CD4-positive, alpha-beta memory T cell (primary cell): ENCODE measurements around the gene APOA4. TPM values are rescaled to one million over a fixed set of nuclear protein-coding genes. Genes with fewer than 3 reads are reported as not detected.
A peak's percentile ranks its signal among the peaks of the same experiment; 100 is the strongest.

Source experiments
- CTCF ChIA-PET: fragments of 350-600 bp; sonication (Branson Sonifier 250); formaldehyde crosslinking; loops from one replicate; lab custom pipeline; 2021; ENCODE audit warnings: inconsistent platforms; ENCODE audit not compliant: partially characterized antibody; lab: Charles Lee
- POLR2A ChIA-PET: fragments of 350-600 bp; sonication (Branson Sonifier 250); formaldehyde crosslinking; loops from one replicate; lab custom pipeline; 2021; ENCODE audit not compliant: partially characterized antibody; lab: Charles Lee
- DNase-seq, 5 donors: peaks; one replicate each; pipeline versions ENCODE4 v3.0.0 to v3.0.0-alpha.2; 2020 to 2022; ENCODE audit warnings: mixed read lengths in 1 of 5
- H3K27ac ChIP-seq: one replicate; pipeline ENCODE4 v1.7.0; 2013; ENCODE audit warnings: low read depth, low read length
- H3K27me3 ChIP-seq: 2 replicates; pipeline ENCODE4 v1.7.0; 2013; ENCODE audit warnings: mild to moderate bottlenecking, low read length, moderate library complexity; ENCODE audit not compliant: insufficient read depth
- H3K36me3 ChIP-seq: 2 replicates; pipeline ENCODE4 v1.7.0; 2013; ENCODE audit warnings: mild to moderate bottlenecking, low read length, moderate library complexity; ENCODE audit not compliant: insufficient read depth
- H3K4me1 ChIP-seq: 2 replicates; pipeline ENCODE4 v1.7.0; 2013; ENCODE audit warnings: mild to moderate bottlenecking, low read length, moderate library complexity; ENCODE audit not compliant: insufficient read depth
- H3K4me3 ChIP-seq, 2 donors: one replicate each; pipeline ENCODE4 v1.7.0; 2013; ENCODE audit warnings: low read length in 2 of 2, mild to moderate bottlenecking in 1 of 2
- H3K9me3 ChIP-seq, 2 donors: one replicate each; pipeline ENCODE4 v1.7.0; 2013; ENCODE audit warnings: low read length in 2 of 2, control low read depth in 1 of 2; ENCODE audit not compliant: control insufficient read depth in 1 of 2
- H3K27ac Mint-ChIP-seq, 7 donors: one replicate each; pipeline ENCODE4 v1.8.0; 2020 to 2021; ENCODE audit warnings: mixed read lengths in 7 of 7, mild to moderate bottlenecking in 6 of 7, inconsistent platforms in 3 of 7, moderate library complexity in 3 of 7
- H3K27me3 Mint-ChIP-seq, 2 donors: one replicate each; pipeline ENCODE4 v1.8.0; 2020 to 2021; ENCODE audit warnings: mixed read lengths in 2 of 2
- H3K36me3 Mint-ChIP-seq, 2 donors: one replicate each; pipeline ENCODE4 v1.8.0; 2020 to 2021; ENCODE audit warnings: mixed read lengths in 2 of 2, inconsistent platforms in 1 of 2, mild to moderate bottlenecking in 1 of 2
- H3K4me1 Mint-ChIP-seq, 4 donors: one replicate each; pipeline ENCODE4 v1.8.0; 2020 to 2021; ENCODE audit warnings: mixed read lengths in 4 of 4, mild to moderate bottlenecking in 1 of 4
- H3K4me3 Mint-ChIP-seq, 8 donors: one replicate each; pipeline ENCODE4 v1.8.0; 2020 to 2021; ENCODE audit warnings: mixed read lengths in 8 of 8, mild to moderate bottlenecking in 7 of 8, moderate library complexity in 6 of 8, inconsistent platforms in 3 of 8
- H3K9me3 Mint-ChIP-seq, 8 donors: one replicate each; pipeline ENCODE4 v1.8.0; 2020 to 2021; ENCODE audit warnings: mixed read lengths in 8 of 8, mild to moderate bottlenecking in 5 of 8, inconsistent platforms in 3 of 8, moderate library complexity in 1 of 8
- intact Hi-C: fragments of 100-400 bp; cut with micrococcal nuclease; formaldehyde crosslinking; loops from one replicate; pipeline ENCODE4 v1.15.1; 2023
- polyA plus RNA-seq, 2 donors: library from polyadenylated mRNA; unstranded; fragments of 300-500 nt; fragmentation: Illumina TruSeq; gene quantifications; one replicate each; pipeline ENCODE4 v1.2.3, GENCODE V29; 2021
- total RNA-seq, 2 experiments: library from RNA; stranded (reverse); gene quantifications; one replicate each; pipeline ENCODE4 v1.2.3, GENCODE V29; 2021

APOA4 gene
- total and polyA plus RNA-seq, 4 experiments from 2014 or later = not detected

- H3K4me3 ChIP-seq = no peak overlapping the region
- CTCF ChIA-PET = interaction anchor here (1.4 kb wide), 1 partner anchor 10 kb away, joined by 5 read pairs; the partner anchor contains the start of gene ZPR1
- H3K9me3 ChIP-seq = no peaks in the 10 kb centered on the region
- H3K27me3 Mint-ChIP-seq = no peaks in the 10 kb centered on the region
- POLR2A ChIA-PET = interaction anchor here (1.1 kb wide), 1 partner anchor 59 kb away, joined by 4 read pairs; no protein-coding TSS in a partner anchor
- DNase-seq = no peak
- H3K27ac Mint-ChIP-seq = peak overlapping the region in 5 of 7 donors; percentile 11 to 82 (median 25)
- peaks cover 13 to 33% (median 19%) of the 10 kb centered on the region in 4 donors for H3K4me1 Mint-ChIP-seq
- H3K4me1 ChIP-seq = peaks cover 10% of the 10 kb centered on the region
- intact Hi-C loops = no loop called here
- H3K27ac ChIP-seq = no peak overlapping the region
- no peaks in the 10 kb centered on the region for H3K27me3 ChIP-seq
- peaks cover 39% of the 10 kb centered on the region for H3K36me3 ChIP-seq
- peaks cover 41 to 68% of the 10 kb centered on the region in 2 donors for H3K36me3 Mint-ChIP-seq
- no peak overlapping the region for H3K4me3 Mint-ChIP-seq
- H3K9me3 Mint-ChIP-seq = peaks cover 0 to 5% (median 0%) of the 10 kb centered on the region in 8 donors
These were observed 46.0 kb downstream of the APOA4 start for GRCh38 chr11:116777056-116777455.

- H3K27ac ChIP-seq = no peak overlapping the region
These were observed 46.6 kb downstream of the APOA4 start for GRCh38 chr11:116776522-116776984.

GRCh38 chr11:116775975-116776374, 47.1 kb downstream of the APOA4 start:
- Mint-ChIP-seq H3K4me1 (peaks cover 20 to 38% (median 27%) of the 10 kb centered on the region in 4 donors), H3K4me3 (peak overlapping the region in 2 of 8 donors; percentile 3 to 54), H3K27ac (peak overlapping the region in 4 of 7 donors; percentile 17 to 82 (median 46)), H3K9me3 (peaks cover 0 to 5% (median 0%) of the 10 kb centered on the region in 8 donors), H3K27me3 (no peaks in the 10 kb centered on the region), H3K36me3 (peaks cover 34 to 60% of the 10 kb centered on the region in 2 donors)
- Histone ChIP-seq H3K9me3 (no peaks in the 10 kb centered on the region), H3K27ac (no peak overlapping the region), H3K36me3 (peaks cover 32% of the 10 kb centered on the region), H3K27me3 (no peaks in the 10 kb centered on the region), H3K4me1 (peaks cover 21% of the 10 kb centered on the region), H3K4me3 (no peak overlapping the region)
- DNase-seq = no peak
- intact Hi-C loops = no loop called here
- ChIA-PET CTCF (interaction anchor here (1.4 to 7.3 kb wide), 3 partner anchors 11 to 61 kb away, joined by 4 to 46 read pairs (median 5); partner anchors contain the start of genes APOA1, APOA5 and ZPR1), POLR2A (interaction anchor here (7.7 kb wide), 1 partner anchor 10 kb away, joined by 100 read pairs; the partner anchor contains the start of gene ZPR1)

More at GRCh38 chr11:116776522-116776984, 46.6 kb downstream of the APOA4 start:
- H3K27me3 ChIP-seq = no peaks in the 10 kb centered on the region
- peaks cover 17 to 38% (median 23%) of the 10 kb centered on the region in 4 donors for H3K4me1 Mint-ChIP-seq
- no peak for DNase-seq
- intact Hi-C loops = no loop called here
- H3K27me3 Mint-ChIP-seq = no peaks in the 10 kb centered on the region
- POLR2A ChIA-PET = interaction anchor here (7.7 kb wide), 1 partner anchor 9 kb away, joined by 100 read pairs; the partner anchor contains the start of gene ZPR1
- no peak overlapping the region for H3K4me3 Mint-ChIP-seq
- H3K9me3 ChIP-seq = no peaks in the 10 kb centered on the region
- peaks cover 15% of the 10 kb centered on the region for H3K4me1 ChIP-seq
- H3K4me3 ChIP-seq = no peak overlapping the region
- H3K36me3 Mint-ChIP-seq = peaks cover 40 to 63% of the 10 kb centered on the region in 2 donors
- H3K27ac Mint-ChIP-seq = peak overlapping the region in 4 of 7 donors; percentile 13 to 82 (median 20)
- peaks cover 37% of the 10 kb centered on the region for H3K36me3 ChIP-seq
- peaks cover 0 to 5% (median 0%) of the 10 kb centered on the region in 8 donors for H3K9me3 Mint-ChIP-seq
- CTCF ChIA-PET = interaction anchor here (1.4 kb wide), 1 partner anchor 11 kb away, joined by 5 read pairs; the partner anchor contains the start of gene ZPR1

- Mint-ChIP-seq H3K4me3 (no peak overlapping the region), H3K27ac (peak overlapping the region in 5 of 7 donors; percentile 2 to 94 (median 76)), H3K27me3 (no peaks in the 10 kb centered on the region), H3K9me3 (peaks cover 0 to 5% (median 0%) of the 10 kb centered on the region in 8 donors), H3K36me3 (peaks cover 29 to 55% of the 10 kb centered on the region in 2 donors), H3K4me1 (peaks cover 24 to 39% (median 31%) of the 10 kb centered on the region in 4 donors)
- DNase-seq = no peak
- H3K27ac ChIP-seq = no peak overlapping the region
- intact Hi-C loops = loop anchor here (5.0 kb wide), 3 partner anchors 78 to 403 kb away; partner anchors contain the start of genes SIDT2 and SIK3
- ChIA-PET CTCF (interaction anchor here (1.4 to 7.3 kb wide), 4 partner anchors 13 to 63 kb away, joined by 4 to 46 read pairs (median 8); partner anchors contain the start of genes APOA1, APOA5 and ZPR1), POLR2A (interaction anchor here (0.9 to 7.7 kb wide), 3 partner anchors 11 to 457 kb away, joined by 3 to 100 read pairs (median 5); partner anchors contain the start of genes PCSK7 and ZPR1)
- H3K9me3 ChIP-seq = no peaks in the 10 kb centered on the region
- no peak overlapping the region for H3K4me3 ChIP-seq
- peaks cover 22% of the 10 kb centered on the region for H3K36me3 ChIP-seq
- peaks cover 24% of the 10 kb centered on the region for H3K4me1 ChIP-seq
- no peaks in the 10 kb centered on the region for H3K27me3 ChIP-seq
These were observed 48.4 kb downstream of the APOA4 start for GRCh38 chr11:116774661-116775060.

GRCh38 chr11:116773203-116774097, 49.7 kb downstream of the APOA4 start:
- H3K4me3 ChIP-seq = peak overlapping the region; percentile 25 to 71
- Mint-ChIP-seq H3K36me3 (peaks cover 24 to 50% of the 10 kb centered on the region in 2 donors), H3K4me3 (peak overlapping the region; percentile 97 to 100 (median 98)), H3K27ac (peak overlapping the region; percentile 94 to 99 (median 98)), H3K4me1 (peaks cover 27 to 47% (median 35%) of the 10 kb centered on the region in 4 donors), H3K9me3 (peaks cover 0 to 5% (median 0%) of the 10 kb centered on the region in 8 donors), H3K27me3 (no peaks in the 10 kb centered on the region)
- no peak for DNase-seq
- no peaks in the 10 kb centered on the region for H3K27me3 ChIP-seq
- H3K27ac ChIP-seq = peak overlapping the region; percentile 94
- peaks cover 24% of the 10 kb centered on the region for H3K4me1 ChIP-seq
- intact Hi-C loops = loop anchor here (1.0 to 5.0 kb wide), 6 partner anchors 15 to 457 kb away; partner anchors contain the start of genes SIDT2, SIK3 and ZPR1
- H3K9me3 ChIP-seq = no peaks in the 10 kb centered on the region
- POLR2A ChIA-PET = interaction anchor here (0.5 to 7.7 kb wide), 14 partner anchors 9 to 507 kb away, joined by 3 to 100 read pairs (median 4); partner anchors contain the start of genes APOA5, PAFAH1B2, PCSK7 and SIDT2
- CTCF ChIA-PET = interaction anchor here (0.6 to 7.3 kb wide), 4 partner anchors 14 to 332 kb away, joined by 3 to 46 read pairs (median 8); partner anchors contain the start of genes APOA5 and ZPR1
- H3K36me3 ChIP-seq = peaks cover 10% of the 10 kb centered on the region

- Histone ChIP-seq H3K27ac (peak within 1 kb of the TSS; percentile 94), H3K27me3 (no peaks in the 10 kb centered on the region), H3K4me1 (peaks cover 24% of the 10 kb centered on the region), H3K9me3 (no peaks in the 10 kb centered on the region), H3K36me3 (peaks cover 2% of the 10 kb centered on the region), H3K4me3 (peak within 1 kb of the TSS; percentile 71 to 93)
- Mint-ChIP-seq H3K9me3 (peaks cover 0 to 5% (median 0%) of the 10 kb centered on the region in 8 donors), H3K4me1 (peaks cover 24 to 47% (median 35%) of the 10 kb centered on the region in 4 donors), H3K27ac (peak within 1 kb of the TSS; percentile 94 to 99 (median 98)), H3K27me3 (no peaks in the 10 kb centered on the region), H3K36me3 (peaks cover 16 to 44% of the 10 kb centered on the region in 2 donors), H3K4me3 (peak within 1 kb of the TSS; percentile 97 to 100 (median 98))
- ChIA-PET POLR2A (interaction anchor here (0.5 to 7.7 kb wide), 11 partner anchors 8 to 458 kb away, joined by 3 to 100 read pairs (median 6); partner anchors contain the start of genes APOA5, PAFAH1B2, SIDT2 and SIK3), CTCF (interaction anchor here (1.5 to 7.3 kb wide), 3 partner anchors 18 to 80 kb away, joined by 3 to 46 read pairs (median 5); partner anchors contain the start of gene APOA5)
- intact Hi-C loops = loop anchor here (1.0 to 5.0 kb wide), 6 partner anchors 16 to 458 kb away; partner anchors contain the start of genes SIDT2, SIK3 and ZPR1
- peak; percentile 92 to 96 (median 93) for DNase-seq
These were observed 50.5 kb downstream of the APOA4 start, which contains the start of gene BUD13 for GRCh38 chr11:116772443-116773202. Gene BUD13 (minus strand): TSS chr11:116772987. CDS start chr11:116772964, 23 bp downstream.
